Rectal smooth muscle tissue (tissue), 1 donor: ENCODE data around the gene ZBTB20.
"Not testable (repeated sequence)": the region's sequence is repeated elsewhere in the genome, so short reads cannot be mapped to it uniquely, and the experiment has no call there.

Source experiments
- H3K27ac ChIP-seq: one replicate; pipeline ENCODE4 v1.7.0; 2013; ENCODE audit warnings: low read depth, low read length, inconsistent platforms
- H3K27me3 ChIP-seq: one replicate; pipeline ENCODE4 v1.7.0; 2013; ENCODE audit warnings: low read length; ENCODE audit not compliant: control insufficient read depth, insufficient read depth
- H3K36me3 ChIP-seq: one replicate; pipeline ENCODE4 v1.7.0; 2013; ENCODE audit warnings: low read length; ENCODE audit not compliant: control insufficient read depth, insufficient read depth
- H3K4me1 ChIP-seq: one replicate; pipeline ENCODE4 v1.7.0; 2013; ENCODE audit warnings: low read length; ENCODE audit not compliant: control insufficient read depth, insufficient read depth
- H3K4me3 ChIP-seq: one replicate; pipeline ENCODE4 v1.7.0; 2013; ENCODE audit warnings: low read length
- H3K9ac ChIP-seq: one replicate; pipeline ENCODE4 v1.7.0; 2013; ENCODE audit warnings: low read length

Gene ZBTB20

GRCh38 chr3:114690911-114691310 is 456.2 kb downstream of the ZBTB20 start:
- no peaks in the 10 kb centered on the region for H3K27me3 ChIP-seq
- no peak overlapping the region for H3K9ac ChIP-seq
- no peak overlapping the region for H3K27ac ChIP-seq
- no peaks in the 10 kb centered on the region for H3K36me3 ChIP-seq
- H3K4me1 ChIP-seq = no peaks in the 10 kb centered on the region
- no peak overlapping the region for H3K4me3 ChIP-seq

DNA sequence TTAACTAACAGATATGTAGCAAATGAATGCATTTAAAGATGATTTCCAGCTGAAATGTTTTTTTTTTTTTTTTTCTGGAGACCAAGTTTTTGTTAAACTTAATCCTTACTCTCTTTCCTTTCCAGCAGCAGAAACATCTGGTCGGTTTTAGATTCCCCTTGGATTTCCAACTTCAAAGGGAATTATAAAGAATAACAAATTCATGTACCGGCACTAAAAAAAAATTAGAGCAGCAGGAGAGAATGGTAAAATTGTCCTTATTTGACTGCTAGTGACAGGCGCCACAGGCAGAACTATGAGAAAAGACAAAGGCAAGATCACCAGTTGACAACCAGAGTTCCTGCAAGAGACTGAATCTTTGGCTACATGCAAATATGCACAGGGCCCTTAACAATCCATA is 459.9 kb downstream of the ZBTB20 start:
- no peak overlapping the region for H3K27ac ChIP-seq
- H3K36me3 ChIP-seq = no peaks in the 10 kb centered on the region
- no peaks in the 10 kb centered on the region for H3K4me1 ChIP-seq
- H3K9ac ChIP-seq = no peak overlapping the region
- no peaks in the 10 kb centered on the region for H3K27me3 ChIP-seq
- H3K4me3 ChIP-seq = no peak overlapping the region

GRCh38 chr3:114686621-114687020 is 460.5 kb downstream of the ZBTB20 start:
- no peak overlapping the region for H3K27ac ChIP-seq
- H3K4me3 ChIP-seq = no peak overlapping the region
- no peaks in the 10 kb centered on the region for H3K4me1 ChIP-seq
- H3K27me3 ChIP-seq = no peaks in the 10 kb centered on the region
- no peak overlapping the region for H3K9ac ChIP-seq
- no peaks in the 10 kb centered on the region for H3K36me3 ChIP-seq

DNA sequence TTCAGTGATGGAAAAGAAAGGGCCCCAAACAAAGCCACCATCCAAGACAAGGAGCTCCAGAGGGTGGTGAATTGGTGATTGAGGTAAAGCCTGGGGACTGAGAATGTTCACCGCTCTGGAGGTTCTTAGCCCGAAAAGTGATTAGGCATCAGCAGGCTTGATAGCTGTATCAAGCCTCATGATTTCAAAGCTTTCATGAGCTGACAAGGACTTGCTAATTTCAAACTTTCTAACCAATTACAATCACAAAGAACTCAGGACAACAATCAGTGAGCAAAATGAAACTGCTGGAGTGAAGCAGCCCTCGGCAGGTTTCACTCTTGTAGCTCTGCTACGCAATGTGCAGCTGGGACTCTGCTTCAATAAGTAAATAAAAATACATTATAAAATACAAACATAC is 461.9 kb downstream of the ZBTB20 start:
- H3K27ac ChIP-seq = no peak overlapping the region
- H3K36me3 ChIP-seq = no peaks in the 10 kb centered on the region
- H3K9ac ChIP-seq = no peak overlapping the region
- H3K4me3 ChIP-seq = no peak overlapping the region
- H3K27me3 ChIP-seq = no peaks in the 10 kb centered on the region
- no peaks in the 10 kb centered on the region for H3K4me1 ChIP-seq

DNA sequence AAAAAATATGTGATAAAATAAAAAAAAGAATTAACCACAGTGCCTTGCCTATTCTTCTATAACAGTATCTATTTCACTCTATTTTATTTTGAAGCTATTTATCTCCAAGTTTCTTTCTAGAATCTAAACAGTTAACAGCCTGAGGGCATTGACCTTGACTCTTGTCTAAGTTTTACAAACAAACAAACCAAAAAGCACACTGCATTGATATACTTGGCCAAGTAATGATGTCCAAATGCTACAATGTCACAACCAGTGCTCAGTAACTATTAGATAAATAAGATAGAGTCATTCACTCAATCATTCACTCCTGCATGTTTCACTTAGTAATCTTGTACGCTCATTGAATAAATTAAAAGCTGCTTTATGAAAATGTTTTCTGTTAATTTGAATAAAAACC is 466.8 kb downstream of the ZBTB20 start:
- Histone ChIP-seq H3K4me3 (no peak overlapping the region), H3K4me1 (no peaks in the 10 kb centered on the region), H3K27ac (no peak overlapping the region), H3K9ac (no peak overlapping the region), H3K36me3 (no peaks in the 10 kb centered on the region), H3K27me3 (no peaks in the 10 kb centered on the region)

GRCh38 chr3:114679773-114680172 is 467.3 kb downstream of the ZBTB20 start:
- H3K9ac ChIP-seq, H3K4me3 ChIP-seq, H3K36me3 ChIP-seq, H3K4me1 ChIP-seq, H3K27me3 ChIP-seq, H3K27ac ChIP-seq: not testable (repeated sequence)

DNA sequence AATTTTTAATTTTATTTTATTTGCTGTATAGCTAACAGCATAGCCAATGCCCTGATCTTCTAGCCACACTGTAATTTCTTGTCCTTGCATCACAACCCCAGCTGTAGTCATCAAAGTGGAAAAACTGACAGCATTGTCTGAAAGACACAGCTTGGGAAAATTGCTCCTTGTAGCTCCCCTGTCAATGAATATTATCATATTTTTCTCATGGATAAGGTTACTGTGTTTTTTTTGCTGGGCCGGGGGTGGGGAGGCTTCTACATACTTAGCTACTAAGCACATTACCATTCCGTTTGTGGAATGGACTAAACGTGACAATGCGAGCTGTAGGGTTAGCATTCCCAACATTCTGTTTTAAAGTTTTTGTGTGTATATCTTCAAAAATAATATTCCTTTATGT is 472.0 kb downstream of the ZBTB20 start:
- Histone ChIP-seq H3K9ac (no peak overlapping the region), H3K4me3 (no peak overlapping the region), H3K36me3 (no peaks in the 10 kb centered on the region), H3K27me3 (no peaks in the 10 kb centered on the region), H3K4me1 (no peaks in the 10 kb centered on the region), H3K27ac (no peak overlapping the region)

DNA sequence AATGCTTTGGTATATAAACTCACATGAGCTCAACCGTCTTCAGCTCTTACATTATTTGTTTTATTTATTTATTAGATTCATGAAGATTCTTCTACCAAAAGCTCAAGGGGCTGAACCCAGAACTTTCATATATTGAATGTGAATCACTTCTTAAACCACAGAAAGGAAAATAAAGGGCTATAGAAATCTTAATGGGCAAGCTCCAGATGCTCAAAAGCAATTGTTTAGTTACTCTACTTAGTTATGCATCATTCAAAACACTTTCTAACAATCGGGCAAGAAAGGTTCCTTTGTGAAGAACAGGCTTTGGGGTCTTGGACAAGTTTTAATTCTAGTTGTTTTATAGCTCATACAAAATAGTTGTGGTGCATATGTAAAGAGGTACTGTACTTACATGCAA is 473.1 kb downstream of the ZBTB20 start:
- no peak overlapping the region for H3K4me3 ChIP-seq
- H3K4me1 ChIP-seq = no peaks in the 10 kb centered on the region
- H3K27ac ChIP-seq = no peak overlapping the region
- no peaks in the 10 kb centered on the region for H3K36me3 ChIP-seq
- no peaks in the 10 kb centered on the region for H3K27me3 ChIP-seq
- no peak overlapping the region for H3K9ac ChIP-seq

GRCh38 chr3:114673481-114673880 is 473.6 kb downstream of the ZBTB20 start:
- H3K9ac ChIP-seq = no peak overlapping the region
- no peak overlapping the region for H3K27ac ChIP-seq
- no peaks in the 10 kb centered on the region for H3K36me3 ChIP-seq
- no peaks in the 10 kb centered on the region for H3K4me1 ChIP-seq
- no peaks in the 10 kb centered on the region for H3K27me3 ChIP-seq
- no peak overlapping the region for H3K4me3 ChIP-seq

DNA sequence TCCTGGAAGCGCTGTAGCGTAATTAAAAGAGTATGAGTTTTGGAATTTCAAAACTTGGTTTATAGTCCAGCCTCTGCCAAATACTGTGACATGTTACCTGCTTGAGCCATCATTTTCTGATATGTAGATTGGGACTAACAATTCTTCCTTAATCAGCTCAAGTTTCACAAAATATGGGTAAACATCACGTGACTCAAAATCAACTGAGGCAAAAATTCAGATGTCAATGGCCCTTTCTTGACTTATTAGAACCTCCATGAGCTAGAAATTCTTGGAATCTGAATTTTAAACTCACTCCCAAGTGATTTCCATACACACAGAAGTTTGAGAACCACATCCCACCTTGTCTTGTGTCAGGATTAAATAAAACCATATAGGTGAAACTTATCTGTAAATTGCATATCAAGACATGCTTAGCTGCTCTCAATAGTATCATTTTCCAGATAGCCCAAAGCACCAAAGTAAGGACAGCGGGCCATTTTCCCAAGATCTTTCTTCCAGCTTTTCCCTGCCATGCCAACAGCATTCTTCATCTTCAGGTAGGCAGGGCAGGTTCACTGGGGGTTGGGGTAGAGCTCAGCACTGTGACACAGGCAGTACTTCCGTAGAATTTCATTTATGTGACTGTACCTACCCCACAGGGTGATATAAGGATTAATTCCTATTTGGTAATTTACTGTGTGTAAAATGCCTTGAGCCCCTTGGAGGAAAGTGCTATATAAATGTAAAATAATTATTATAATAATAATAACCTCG is 474.2 kb downstream of the ZBTB20 start:
- Histone ChIP-seq H3K27me3 (no peaks in the 10 kb centered on the region), H3K4me1 (no peaks in the 10 kb centered on the region), H3K27ac (no peak overlapping the region), H3K36me3 (no peaks in the 10 kb centered on the region), H3K4me3 (no peak overlapping the region), H3K9ac (no peak overlapping the region)

DNA sequence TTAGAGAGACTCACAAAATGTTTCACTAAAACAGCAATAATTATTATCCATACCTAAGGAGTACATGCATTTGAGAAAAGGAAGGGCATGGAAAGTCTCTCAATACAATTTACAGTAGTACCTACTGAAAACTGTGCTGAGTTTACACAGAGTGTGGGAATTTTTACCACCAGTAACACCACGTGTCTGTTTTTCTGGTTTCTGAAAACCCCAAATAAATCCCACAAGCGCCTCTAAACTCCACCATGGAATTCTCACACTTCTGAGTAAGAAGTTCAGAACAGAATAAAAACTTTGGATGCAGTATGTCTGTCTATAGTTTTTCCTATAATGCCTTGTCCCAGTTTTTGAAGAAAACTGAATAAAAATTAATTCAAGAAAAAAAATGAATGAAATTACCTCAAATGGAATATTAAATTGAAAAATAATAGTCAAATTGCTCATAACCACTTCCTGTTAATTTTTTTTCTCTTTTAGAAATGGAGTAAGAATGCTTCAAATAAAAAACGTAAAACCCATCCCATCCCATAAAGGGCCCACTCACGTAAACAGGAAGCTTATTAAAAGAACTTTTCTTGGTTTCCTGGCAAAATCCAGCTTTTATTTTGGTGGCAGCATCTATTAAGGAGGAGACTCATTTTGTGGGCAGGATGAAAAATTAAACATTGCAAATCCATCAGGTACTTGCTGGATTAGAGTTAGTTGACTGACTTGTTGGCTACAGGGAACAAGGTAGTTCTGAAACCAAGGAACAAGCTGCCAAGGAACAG is 475.2 kb downstream of the ZBTB20 start:
- H3K27ac ChIP-seq = no peak overlapping the region
- H3K36me3 ChIP-seq = no peaks in the 10 kb centered on the region
- no peaks in the 10 kb centered on the region for H3K27me3 ChIP-seq
- H3K4me3 ChIP-seq = no peak overlapping the region
- no peaks in the 10 kb centered on the region for H3K4me1 ChIP-seq
- no peak overlapping the region for H3K9ac ChIP-seq

- no peak overlapping the region for H3K4me3 ChIP-seq
- H3K27ac ChIP-seq = no peak overlapping the region
- no peak overlapping the region for H3K9ac ChIP-seq
- no peaks in the 10 kb centered on the region for H3K4me1 ChIP-seq
- H3K36me3 ChIP-seq = no peaks in the 10 kb centered on the region
- no peaks in the 10 kb centered on the region for H3K27me3 ChIP-seq
These were observed 477.5 kb downstream of the ZBTB20 start for GRCh38 chr3:114669614-114670013.

- H3K27me3 ChIP-seq = no peaks in the 10 kb centered on the region
- no peak overlapping the region for H3K27ac ChIP-seq
These were observed 479.0 kb downstream of the ZBTB20 start for GRCh38 chr3:114668099-114668498.

More at GRCh38 chr3:114668099-114668498, 479.0 kb downstream of the ZBTB20 start:
- Histone ChIP-seq H3K4me1 (no peaks in the 10 kb centered on the region), H3K9ac (no peak overlapping the region), H3K36me3 (no peaks in the 10 kb centered on the region), H3K4me3 (no peak overlapping the region)
